Hematopoietic multipotent progenitor cell treated with erythropoietin and hydrocortisone succinate and interleukin-3 and kit ligand, for 8 days (in vitro differentiated cells): ENCODE measurements around the gene TNFAIP8L3.
A peak's percentile ranks its signal among the peaks of the same experiment; 100 is the strongest.
"Not testable (repeated sequence)": the region's sequence is repeated elsewhere in the genome, so short reads cannot be mapped to it uniquely, and the experiment has no call there.

Experiments
- DNase-seq: peaks from one replicate; pipeline ENCODE4 v3.0.0-alpha.2; 2015

TNFAIP8L3 gene

DNA sequence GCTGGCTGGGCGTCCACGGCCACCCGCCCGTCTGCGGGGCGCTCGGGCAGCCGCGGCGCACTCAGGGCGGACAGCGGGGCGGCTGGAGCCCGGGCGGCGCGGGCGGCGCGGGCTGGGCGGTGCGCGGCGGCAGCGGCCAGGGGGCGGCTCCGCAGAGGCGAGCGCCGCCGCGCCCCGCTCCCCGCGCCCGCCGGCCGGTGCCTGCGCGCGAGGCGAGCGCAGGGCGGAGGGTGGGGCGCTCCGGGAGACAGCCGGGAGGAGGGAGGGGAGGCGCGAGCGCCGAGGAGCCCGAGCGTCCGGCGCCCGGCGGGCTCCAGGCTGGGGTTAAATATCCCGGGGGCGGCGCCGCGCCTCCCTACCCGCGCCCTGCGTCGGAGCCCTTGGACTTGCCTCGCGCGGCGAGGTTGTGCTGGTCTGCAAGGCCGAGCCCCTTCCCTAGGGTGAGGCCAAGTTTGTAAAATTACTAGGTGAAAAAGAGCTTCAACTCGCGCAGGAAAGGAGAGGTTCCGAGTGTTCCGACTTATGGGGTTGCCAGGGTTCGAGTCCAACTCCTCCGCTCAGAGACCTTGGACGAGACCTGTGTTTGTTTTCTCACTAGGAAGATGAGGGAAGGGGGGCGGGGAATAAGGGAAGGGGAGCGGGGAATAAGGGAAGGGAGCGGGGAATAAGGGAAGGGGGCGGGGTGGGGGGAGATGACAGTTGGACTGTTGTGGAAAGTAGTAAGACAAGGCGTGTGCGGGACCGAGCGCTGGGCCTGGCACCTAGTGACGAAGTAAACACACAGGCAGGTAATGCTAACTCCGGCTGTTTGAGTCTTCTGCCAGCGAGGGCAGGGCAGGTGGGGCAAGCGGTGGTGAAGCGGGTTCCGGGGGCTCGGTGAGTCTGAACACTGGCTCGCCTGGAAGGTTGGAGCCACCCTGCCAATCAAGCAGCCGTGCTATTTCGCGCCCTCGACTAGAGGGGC is at the start of gene TNFAIP8L3:
Gene TNFAIP8L3 (minus strand): TSS at position 301 of the 964 bp plus-strand sequence. CDS start 311 bp downstream, outside the sequence.
- no peak for DNase-seq

DNA sequence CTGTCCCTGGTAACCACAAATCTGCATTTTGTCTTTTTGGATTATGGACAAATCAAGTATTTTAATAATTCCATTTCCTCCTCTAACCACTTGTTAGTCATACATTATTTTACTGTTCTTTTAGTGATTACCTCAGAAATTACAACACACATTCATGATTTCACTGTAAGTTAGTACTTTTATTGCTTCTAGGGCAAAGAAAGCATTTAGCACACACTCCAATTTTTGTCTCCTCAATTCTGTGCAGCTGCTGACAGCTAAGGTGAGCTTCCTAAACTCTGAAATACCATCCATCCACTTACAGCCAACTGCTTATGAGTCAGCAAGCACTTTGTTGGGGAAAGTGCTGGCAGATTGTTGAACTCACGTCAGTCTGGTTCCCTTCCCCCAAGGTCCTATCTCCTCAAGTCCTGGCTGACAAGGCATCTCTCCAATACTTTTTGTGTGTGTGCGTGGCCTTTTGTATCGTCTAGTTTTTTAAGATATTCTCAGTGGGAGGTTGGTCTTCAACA is 49.4 kb upstream of the TNFAIP8L3 start:
- no peak for DNase-seq

DNA sequence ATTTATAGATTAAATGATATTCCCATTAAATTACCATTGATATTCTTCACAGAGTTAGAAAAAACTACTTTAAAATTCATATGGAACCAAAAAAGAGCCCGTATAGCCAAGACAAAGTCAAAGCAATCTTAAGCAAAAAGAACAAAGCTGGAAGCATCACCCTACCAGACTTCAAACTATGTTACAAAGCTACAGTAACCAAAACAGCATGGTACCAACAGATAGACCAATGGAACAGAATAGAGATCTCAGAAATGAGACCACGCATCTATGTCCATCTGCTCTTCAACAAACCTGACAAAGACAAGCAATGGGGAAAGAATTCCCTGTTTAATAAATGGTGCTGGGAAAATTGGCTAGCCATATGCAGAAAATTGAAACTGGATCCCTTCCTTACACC is 45.6 kb upstream of the TNFAIP8L3 start:
- DNase-seq: not testable (repeated sequence)

DNA sequence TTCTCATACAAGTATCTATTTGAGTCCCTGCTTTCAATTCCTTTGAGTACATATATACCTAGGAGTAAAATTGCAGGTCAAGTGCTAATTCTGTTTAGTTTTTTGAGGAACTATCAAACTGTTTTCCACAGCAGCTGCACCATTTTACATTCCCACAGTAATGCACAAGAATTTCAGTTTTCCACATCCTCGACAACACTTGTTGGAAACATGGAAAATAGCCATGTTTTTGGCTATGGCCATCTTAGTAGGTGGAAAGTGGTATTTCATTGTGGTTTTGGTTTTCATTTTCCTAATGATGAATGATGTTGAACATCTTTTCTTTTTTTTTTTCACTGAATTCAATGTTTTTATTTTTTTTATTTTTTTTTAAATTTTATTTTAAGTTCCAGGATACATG is 44.4 kb upstream of the TNFAIP8L3 start:
- no peak for DNase-seq

DNA sequence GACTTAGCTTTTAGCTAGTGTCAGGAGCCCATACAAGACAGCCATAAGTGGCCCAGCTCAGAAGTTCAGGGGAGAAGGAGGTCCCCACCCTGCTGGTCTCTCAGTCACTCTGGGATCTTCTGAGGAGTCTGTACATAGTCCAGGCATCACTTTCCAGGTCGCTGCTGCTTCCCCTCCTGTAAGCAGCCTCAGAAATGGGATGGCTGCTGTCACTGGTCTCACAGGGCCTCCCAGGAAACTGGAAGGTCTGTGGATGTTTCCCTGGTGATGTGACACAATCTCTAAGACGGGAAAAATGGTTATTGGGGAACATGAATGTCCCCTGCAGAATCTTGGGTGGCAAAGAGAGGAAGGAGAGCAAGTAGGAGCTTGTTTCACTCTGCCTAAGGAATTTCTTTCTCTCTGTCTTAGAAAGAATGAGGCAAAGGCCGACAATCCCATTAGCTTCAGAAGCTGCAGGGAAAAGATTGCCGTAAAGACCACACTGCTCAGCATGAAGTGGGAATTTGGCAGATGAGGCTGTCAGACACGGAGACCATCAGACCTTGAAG is 43.2 kb upstream of the TNFAIP8L3 start:
- no peak for DNase-seq

DNA sequence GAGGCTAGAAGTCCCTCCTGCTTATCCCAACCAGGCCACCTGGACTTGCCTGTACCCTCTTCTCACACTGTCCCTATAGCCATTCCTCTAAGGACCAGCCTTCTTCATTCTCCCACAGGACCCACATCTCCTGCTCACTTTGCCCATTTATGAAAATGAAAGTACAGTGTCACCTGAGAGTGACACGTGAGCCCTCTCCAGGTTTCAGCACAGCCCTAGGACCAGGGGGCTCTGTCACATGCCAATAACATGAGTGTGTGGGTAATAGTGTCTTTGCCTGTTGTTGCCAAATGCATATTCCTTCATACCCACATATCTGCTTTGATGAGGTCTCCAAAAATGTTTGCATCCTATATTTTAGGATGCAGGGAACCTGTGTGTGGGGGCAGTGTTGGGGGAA is 42.3 kb upstream of the TNFAIP8L3 start:
- no peak for DNase-seq

DNA sequence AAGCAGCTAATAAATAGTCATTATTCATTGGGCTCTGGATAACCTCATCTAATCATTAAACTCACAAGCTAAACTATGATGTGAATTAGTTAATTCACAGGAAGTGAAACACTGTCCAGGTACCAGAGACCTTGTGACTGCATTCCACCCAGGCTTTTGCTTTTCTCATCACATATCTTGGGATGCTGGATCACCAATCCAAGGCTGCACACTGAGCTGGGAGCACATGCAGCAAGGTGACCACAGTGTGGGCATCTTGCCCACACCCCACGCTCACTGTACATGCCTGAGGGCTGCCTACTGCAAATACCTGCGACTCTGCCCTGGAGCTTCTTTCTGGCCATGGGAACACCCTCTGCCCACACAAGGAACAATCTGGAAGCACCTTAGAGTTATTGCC is 40.6 kb upstream of the TNFAIP8L3 start:
- no peak for DNase-seq

DNA sequence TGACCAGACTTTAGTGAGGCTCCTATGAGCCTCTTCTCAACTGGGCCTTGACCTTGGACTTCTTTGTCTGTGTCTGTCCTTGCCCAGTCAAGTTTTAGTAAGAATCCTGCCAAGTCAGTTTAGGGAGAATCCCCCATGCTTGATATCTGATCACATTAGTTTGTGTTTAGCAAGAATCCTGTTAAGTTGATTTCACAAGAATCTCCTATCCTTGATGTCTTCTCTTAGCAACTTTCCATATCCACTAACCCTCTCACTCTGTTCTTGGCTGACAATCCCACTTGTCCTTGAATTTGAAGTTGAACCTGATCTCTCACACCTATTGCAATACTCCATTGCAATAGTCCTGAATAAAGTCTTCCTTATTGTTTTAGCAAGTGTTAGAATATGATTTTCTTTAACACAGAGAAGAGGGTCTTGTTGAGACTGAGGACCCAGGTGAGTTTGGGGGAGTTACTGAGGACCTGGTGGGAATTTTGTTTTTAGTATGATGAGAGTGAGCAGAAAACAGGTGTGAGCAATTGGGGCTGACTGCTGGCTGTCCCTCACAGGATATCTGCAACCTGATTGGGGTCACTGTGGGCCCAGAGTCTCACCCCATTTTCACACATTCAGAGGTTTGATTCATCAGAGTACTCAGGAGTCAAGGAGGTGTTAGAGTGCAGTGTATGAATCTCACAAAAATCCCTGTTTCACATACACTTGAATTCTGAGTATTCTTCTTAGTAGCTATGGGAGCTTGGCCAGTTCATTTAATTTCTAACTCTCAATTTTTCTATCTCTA is 39.9 kb upstream of the TNFAIP8L3 start:
- no peak for DNase-seq

DNA sequence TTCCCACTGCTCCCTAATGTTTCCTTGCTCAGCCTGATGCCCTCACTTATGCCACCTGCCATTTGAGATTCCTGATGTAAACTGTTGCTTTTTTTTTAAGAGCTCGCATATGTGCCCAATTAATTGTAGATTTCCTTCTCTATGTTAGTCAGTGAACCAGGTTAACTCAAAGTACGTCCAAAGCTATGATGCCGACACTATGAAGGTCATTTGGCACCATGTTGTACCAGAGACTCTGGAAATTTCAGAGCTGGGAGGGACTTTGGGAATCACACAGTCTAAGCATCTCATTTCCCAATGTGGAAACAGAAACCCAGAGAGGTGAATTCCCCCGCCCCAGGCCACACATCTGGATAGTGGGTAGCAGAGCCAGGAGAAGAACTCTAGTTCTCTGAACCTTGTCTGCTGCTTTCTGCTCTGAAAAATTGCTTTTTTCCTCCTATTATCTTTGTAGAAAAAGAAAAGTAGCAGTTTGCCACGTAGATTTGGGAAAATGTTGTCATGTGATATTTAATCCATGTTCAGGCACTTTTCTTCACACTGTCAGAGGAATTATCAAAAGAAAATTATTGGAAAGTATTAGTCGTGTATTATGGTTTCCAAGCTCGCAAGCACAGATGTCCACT is 38.5 kb upstream of the TNFAIP8L3 start:
- DNase-seq: no peak

DNA sequence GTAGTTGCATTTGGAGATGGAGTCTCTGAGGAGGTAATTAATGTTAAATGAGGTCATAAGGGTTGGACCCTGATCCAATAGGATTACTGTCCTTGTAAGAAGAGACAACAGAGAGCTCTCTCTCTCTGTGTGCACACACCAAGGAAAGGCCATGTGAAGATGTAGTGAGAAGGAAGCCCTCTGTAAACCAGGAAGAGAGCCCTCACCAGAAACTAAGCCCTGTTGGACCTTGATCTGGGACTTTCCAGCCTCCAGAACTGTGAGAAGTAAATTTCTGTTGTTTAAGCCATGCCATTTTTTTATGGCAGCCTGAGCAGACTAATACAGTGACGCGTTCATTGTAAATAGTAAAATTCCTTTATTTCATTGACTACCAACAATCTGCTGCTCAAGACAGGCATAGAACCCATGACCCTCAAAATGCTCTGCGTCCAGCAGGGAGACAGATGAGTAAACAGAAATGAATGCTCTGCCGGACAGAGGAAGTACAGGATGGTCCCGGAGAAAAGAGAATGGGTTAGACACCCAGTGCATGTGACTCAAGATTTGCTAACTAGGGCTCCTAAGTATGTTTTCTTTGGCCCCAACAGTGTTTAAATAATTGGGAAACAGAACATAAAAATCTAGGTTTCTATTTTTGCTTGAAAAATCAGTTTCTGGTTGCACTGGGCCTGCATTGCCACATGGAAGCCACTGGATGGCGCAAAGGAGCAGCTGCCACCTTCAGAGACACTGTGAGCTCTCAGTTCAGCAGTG is 37.9 kb upstream of the TNFAIP8L3 start:
- peak; percentile 32 for DNase-seq

DNA sequence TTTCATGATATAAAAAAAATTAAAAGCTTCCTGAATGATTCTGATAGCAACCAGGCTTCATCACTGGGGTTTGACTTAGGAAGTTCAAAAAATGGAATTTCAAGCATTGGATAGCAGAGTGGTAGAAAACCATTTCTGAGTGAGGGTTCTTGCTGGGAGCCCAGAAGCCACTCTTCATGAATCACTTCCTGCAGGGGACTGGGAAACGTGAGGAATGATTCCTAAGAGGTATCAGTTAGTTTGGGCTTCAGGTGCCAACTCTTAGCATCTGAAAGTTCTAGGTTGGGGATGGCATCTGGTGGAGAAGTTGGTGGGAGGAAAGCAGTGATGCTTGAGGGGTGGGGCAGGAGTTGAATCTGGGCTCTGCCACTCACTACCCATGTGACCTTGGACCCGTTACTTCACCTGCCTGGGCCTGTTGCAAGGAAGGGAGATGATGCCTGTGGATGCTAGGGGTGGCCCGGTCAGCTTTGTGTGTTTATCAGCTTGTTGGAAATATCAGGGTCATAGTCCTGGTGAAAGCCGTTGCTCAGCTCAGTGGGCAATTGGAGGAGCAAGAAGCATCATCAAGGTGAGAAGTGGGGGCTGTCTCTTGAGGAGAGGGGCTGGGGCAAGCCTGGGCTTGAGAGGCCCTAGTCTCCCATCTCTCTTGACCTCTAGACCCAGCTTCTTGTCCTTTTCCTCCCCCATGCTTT is 37.0 kb upstream of the TNFAIP8L3 start:
- DNase-seq: no peak

DNA sequence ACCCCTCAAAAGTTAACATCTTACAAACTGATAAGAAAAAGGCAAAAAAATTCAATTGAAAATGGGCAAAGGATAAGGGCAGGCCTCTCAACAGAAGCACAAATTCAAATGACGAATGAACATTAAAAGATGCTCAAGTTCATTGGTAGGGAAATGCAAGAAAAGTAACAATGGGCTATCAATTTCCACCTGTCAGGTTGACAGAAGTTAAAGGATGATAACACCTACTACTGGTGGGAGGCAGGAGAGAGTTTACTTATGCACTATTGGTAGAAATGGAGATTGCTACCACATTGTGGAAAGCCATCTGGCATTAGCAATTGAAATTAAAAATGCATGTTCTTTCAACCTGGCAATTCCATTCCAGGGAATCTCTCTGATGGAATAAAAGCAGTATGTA is 35.6 kb upstream of the TNFAIP8L3 start:
- no peak for DNase-seq

DNA sequence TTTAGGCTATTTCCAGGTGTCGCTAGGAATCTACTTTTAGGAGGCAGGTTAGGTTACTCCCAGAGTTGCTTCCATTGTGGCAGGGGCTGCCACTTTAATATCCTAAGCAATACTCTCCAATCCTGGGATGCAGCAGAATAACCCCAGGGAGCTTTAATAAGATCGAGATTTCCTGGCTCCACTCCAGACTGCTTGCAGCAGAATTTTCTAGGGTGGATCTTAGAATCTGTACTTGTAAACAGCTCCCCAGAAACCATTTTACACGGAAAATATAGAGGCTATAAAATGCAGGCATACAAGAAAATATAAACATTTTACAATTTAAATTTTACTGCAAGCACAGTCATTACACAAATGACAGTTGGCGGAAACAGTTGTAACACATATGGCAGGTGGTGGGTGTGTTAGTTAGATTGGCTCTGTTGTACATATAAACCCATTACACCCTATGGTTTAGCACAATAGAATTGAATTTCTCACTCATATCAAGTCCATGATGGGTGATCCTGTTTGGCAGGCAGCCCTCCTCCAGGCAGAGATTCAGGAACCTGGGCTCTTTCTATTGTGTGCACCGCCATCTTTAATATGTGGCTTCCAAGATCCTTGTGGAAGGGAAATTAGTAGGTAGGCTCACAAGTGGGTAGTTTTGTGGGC is 35.0 kb upstream of the TNFAIP8L3 start:
- no peak for DNase-seq

DNA sequence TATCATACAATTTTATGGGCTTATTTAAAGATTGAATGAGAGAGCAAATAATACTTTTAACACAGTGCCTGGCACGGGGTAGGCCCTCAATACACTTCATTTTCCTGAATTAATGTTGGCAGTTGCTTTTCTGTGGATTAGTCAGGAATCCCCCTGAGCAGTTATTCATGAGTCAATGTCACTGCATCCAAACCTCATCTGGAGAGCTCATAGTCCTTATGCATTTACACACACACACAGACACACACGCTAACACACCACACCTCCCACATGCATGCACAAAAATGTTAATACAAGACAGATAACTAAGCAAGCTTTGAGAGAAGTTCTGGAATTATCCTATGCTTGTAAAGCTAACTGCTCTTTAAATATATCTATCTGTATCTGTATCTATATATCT is 34.0 kb upstream of the TNFAIP8L3 start:
- no peak for DNase-seq

DNA sequence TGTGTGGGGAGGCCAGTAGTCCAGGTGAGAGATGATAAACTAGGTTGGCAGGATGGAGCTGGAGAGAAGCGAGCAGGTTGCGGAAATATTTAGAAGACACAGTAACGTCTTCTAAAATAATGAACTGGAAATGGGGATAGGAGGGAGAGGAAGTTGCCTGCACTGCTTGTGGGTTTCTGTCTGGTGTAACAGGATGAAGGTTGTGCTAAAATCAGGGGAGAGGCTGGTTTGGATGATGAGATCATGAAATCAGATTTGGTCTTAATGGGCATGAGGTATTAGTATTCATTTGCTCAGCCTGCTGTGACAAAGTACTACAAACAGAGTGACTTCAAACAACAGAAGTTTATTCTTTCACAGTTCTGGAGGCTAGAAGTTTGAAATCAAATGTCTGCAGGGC is 32.1 kb upstream of the TNFAIP8L3 start:
- no peak for DNase-seq

DNA sequence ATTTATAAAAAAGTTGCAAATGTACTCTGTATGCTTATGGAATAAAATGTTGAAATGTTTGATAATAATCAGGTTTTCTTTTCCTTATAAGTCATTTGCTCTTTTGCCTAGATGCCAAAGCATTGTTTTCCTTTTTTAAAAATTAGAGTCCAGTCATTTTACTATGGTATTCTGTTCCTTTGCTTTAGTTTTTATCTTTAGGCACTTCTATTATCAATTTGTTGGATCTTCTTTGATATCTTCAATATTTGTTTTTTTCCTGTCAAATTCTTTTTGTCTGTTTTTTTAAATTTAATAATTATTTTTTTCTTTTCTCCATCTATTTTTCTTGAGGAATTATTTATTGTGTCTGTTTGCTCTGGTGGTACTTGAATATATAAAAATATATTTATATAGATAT is 28.3 kb upstream of the TNFAIP8L3 start:
- not testable (repeated sequence) for DNase-seq

DNA sequence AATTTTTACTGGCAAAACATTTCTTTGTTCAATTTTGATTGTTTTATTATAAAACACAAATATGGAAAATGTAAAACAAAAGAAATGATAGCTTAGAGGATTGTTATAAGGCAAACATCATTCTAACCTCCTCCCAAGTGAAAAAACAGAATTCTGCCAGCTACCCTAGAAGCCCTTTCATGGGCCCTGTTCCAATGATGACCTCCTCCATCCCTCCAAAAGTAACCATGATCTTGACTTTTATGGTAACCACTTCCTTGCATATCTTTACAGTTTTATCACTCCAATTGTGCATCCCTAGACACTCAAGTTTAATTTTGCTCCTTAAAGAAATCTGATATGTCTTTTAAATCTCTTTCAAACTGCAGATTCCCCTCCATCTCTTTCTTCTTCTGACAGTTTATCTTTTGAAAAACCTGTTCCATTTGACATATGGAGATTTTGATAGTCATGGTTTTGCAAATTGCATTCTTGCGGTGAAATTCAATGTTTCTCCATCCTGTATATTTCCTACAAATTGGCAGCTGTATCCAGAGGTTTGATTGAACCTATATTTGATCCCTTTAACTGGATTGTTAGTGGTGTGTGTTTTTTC is 27.0 kb upstream of the TNFAIP8L3 start:
- no peak for DNase-seq

DNA sequence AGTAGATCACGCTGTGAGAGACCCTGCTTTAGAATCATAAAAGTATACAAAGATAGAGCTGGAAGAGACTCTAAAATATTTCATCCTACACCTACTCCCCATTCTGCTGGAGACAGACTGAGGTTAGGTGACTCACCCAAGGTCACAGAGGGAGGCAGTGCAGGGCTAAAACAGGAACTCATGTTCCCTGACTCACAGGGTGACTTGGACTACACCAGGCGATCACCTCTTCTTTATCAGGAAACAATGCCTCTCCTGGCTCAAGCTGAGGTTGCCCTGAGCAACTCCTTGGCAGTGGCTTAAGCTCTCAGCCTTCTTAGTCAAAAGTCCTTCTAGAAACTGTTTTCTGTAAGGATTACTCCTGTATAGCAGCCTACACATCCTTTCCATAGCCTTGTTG is 26.4 kb upstream of the TNFAIP8L3 start:
- peak; percentile 5 for DNase-seq

DNA sequence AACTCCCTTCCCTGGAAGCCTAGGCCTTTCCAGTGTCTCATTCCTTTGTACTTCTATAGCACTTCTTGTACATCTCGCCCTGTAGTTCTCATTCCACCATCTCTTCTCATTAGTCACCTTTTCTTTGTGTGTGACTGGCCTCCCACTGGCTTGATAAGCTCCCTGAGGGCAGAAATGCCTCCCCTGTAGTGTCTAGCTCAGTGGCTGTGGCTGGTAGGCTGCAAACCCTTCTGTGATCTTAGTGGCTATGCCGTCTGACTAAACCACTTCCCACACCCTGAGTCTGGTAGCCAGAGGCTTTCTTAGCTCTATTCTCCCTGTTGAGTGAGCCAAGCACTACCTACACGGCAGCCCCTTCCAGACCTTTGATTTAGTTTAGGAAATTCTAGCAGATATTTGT is 24.4 kb upstream of the TNFAIP8L3 start:
- DNase-seq: no peak

DNA sequence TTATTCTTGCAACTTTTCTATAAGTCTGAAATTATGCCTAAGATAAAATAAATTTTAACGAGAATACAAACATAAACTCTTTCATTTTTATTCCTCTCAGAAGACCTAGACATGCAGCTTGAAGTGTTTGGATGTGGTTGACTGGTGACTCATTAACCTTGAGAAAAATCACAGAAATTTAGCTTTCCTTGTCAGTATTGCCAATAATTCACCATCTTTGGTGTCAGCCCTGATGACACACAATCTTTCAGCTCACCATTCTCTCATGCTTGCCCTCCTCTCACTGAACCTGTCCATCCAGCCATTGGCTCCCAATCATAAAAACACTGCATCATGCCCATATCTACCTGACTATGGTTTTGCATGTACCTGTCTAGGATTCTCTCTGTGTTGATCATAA is 22.6 kb upstream of the TNFAIP8L3 start:
- no peak for DNase-seq
